Upper lobe of left lung (tissue), 4 donors: Measurements from ENCODE around the gene LRRC3C.

Experiments
- POLR2A ChIP-seq, 4 donors: fragments of 450-650 bp; IDR thresholded peaks; one replicate each; pipeline ENCODE4 v1.5.1; 2016 to 2017; ENCODE audit warnings: antibody characterized with exemption in 4 of 4, mild to moderate bottlenecking in 2 of 4
- TF ChIP-seq, protein P1 (sequence below), 6 experiments: fragments of 450-650 bp in 4 of 6; fragments of 200-600 bp in 2 of 6; sonication (generic) in 2 of 6; IDR thresholded peaks; one replicate each; pipeline ENCODE4 v1.5.1; 2016 to 2019; ENCODE audit warnings: antibody characterized with exemption in 6 of 6

DNA sequence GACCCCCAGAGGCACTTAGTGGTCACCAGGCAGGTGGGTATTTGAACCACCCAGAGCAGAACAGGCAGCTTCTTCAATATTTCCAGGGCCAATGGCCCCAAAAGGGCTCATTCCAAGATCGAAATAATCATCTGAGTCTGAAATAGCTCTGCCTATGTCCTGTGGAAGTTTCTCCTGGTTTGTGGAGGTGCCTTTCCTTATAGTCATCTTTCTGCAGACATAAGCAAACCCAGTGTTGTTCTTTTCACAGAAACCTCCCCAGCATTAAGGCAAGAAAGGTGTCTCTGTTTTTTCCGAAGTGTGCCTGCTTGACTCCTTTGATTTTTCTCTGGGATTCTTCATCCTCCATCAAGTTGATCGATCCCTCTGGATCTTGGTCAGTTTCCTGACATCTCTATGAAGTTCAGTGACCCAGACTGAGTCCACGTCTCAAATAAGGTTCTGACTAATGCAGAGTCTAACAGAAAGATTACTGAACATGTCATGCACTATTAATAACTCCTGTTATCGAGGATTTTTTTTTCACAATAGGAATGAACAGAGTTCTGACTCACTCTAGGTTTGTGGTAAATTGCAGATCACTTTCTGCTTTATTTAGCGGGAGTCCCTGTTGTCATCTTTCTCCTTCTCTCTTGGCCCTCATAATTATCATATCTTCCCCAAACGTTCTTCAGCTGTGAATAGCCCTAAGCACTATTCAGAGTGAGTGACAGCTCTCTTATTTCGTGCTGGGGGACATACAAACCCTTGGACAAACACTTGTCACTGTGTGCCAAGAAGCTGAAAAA, 1.5 kb downstream of the LRRC3C start:
- no peak for TF ChIP-seq POLR2A (IDR thresholded peaks at IDR 0.05)
- TF ChIP-seq, protein P1, sequence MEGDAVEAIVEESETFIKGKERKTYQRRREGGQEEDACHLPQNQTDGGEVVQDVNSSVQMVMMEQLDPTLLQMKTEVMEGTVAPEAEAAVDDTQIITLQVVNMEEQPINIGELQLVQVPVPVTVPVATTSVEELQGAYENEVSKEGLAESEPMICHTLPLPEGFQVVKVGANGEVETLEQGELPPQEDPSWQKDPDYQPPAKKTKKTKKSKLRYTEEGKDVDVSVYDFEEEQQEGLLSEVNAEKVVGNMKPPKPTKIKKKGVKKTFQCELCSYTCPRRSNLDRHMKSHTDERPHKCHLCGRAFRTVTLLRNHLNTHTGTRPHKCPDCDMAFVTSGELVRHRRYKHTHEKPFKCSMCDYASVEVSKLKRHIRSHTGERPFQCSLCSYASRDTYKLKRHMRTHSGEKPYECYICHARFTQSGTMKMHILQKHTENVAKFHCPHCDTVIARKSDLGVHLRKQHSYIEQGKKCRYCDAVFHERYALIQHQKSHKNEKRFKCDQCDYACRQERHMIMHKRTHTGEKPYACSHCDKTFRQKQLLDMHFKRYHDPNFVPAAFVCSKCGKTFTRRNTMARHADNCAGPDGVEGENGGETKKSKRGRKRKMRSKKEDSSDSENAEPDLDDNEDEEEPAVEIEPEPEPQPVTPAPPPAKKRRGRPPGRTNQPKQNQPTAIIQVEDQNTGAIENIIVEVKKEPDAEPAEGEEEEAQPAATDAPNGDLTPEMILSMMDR (IDR thresholded peaks at IDR 0.05): no peak
